ENCODE measurements around the gene ADGB.
"Not testable (repeated sequence)": the region's sequence is repeated elsewhere in the genome, so short reads cannot be mapped to it uniquely, and the experiment has no call there.

The ADGB gene

GRCh38 chr6:146814148-146814750, 215.5 kb downstream of the ADGB start:
- no peak for DNase-seq (ENCODE audit: low read depth)
- H3K4me3 ChIP-seq (ENCODE audit: low read depth, low read length), result no peak overlapping the region
- TF ChIP-seq CTCF (IDR thresholded peaks at IDR 0.05; ENCODE audit: low read depth, low read length, missing control alignments), result no peak

GRCh38 chr6:146815511-146816462, 217.0 kb downstream of the ADGB start:
- not testable (repeated sequence) for DNase-seq (ENCODE audit: low read depth); H3K4me3 ChIP-seq (ENCODE audit: low read depth, low read length)

- DNase-seq (ENCODE audit: low read depth), result no peak
- H3K4me3 ChIP-seq (ENCODE audit: low read depth, low read length), result no peak overlapping the region
- TF ChIP-seq CTCF (IDR thresholded peaks at IDR 0.05; ENCODE audit: low read depth, low read length, missing control alignments), result no peak
Measured at GRCh38 chr6:146819596-146820320, 221.0 kb downstream of the ADGB start.

- no peak for DNase-seq (ENCODE audit: low read depth)
- TF ChIP-seq CTCF (IDR thresholded peaks at IDR 0.05; ENCODE audit: low read depth, low read length, missing control alignments), result no peak
- no peak overlapping the region for H3K4me3 ChIP-seq (ENCODE audit: low read depth, low read length)
Measured at GRCh38 chr6:146827216-146827928, 228.6 kb downstream of the ADGB start.

GRCh38 chr6:146829792-146830565, 231.2 kb downstream of the ADGB start:
- H3K4me3 ChIP-seq (ENCODE audit: low read depth, low read length), result no peak overlapping the region
- no peak for TF ChIP-seq CTCF (IDR thresholded peaks at IDR 0.05; ENCODE audit: low read depth, low read length, missing control alignments)
- DNase-seq (ENCODE audit: low read depth), result no peak

GRCh38 chr6:146833157-146833556, 234.4 kb downstream of the ADGB start:
- TF ChIP-seq CTCF (IDR thresholded peaks at IDR 0.05; ENCODE audit: low read depth, low read length, missing control alignments), result no peak
- no peak for DNase-seq (ENCODE audit: low read depth)

More at GRCh38 chr6:146833157-146833556, 234.4 kb downstream of the ADGB start:
- no peak overlapping the region for H3K4me3 ChIP-seq (ENCODE audit: low read depth, low read length)
